ENCODE measurements around the gene IGFBP4. TPM values are rescaled to one million over a fixed set of nuclear protein-coding genes. Genes with fewer than 3 reads are reported as not detected.

IGFBP4 gene
- total and polyA plus RNA-seq, 2 of the 4 experiments (the other 2 are of a cell fraction), result 308 to 1,187 TPM

- CTCF ChIA-PET, result no interaction called here
- no peaks in the 10 kb centered on the region for H3K79me1 ChIP-seq (ENCODE audit: low read depth in 1 of 2, low read length in 2 of 2)
- no peaks in the 10 kb centered on the region for H3K27me3 ChIP-seq (ENCODE audit: control insufficient read depth, insufficient read depth, low read length)
- no peak overlapping the region for H3K18ac ChIP-seq (ENCODE audit: low read depth, low read length)
- peaks cover 2% of the 10 kb centered on the region; the same call in 1 of the 2 replicates for H4K20me1 ChIP-seq (ENCODE audit: insufficient read depth, low read length)
- no peak overlapping the region for H3K4me3 ChIP-seq (ENCODE audit: insufficient read depth, low read depth, low read length)
- peak overlapping the region; percentile 31 for H2AK5ac ChIP-seq (ENCODE audit: low read depth, low read length)
- peak overlapping the region; percentile 5 for H2AK9ac ChIP-seq (replicated peaks; ENCODE audit: low read depth, low read length, poor library complexity)
- no peak overlapping the region for H3K14ac ChIP-seq (replicated peaks; ENCODE audit: low read depth, low read length)
- in situ Hi-C loops (cut with MboI; ENCODE audit: low sequenced_read_pairs), result no loop called here
- no peaks in the 10 kb centered on the region for H3K9me3 ChIP-seq (ENCODE audit: control insufficient read depth, insufficient read depth, low read length)
- H3K4me1 ChIP-seq (ENCODE audit: control insufficient read depth, insufficient read depth, low read length), result peaks cover 5% of the 10 kb centered on the region
- no peak overlapping the region for H3K56ac ChIP-seq (ENCODE audit: extremely low read depth, insufficient read depth, low read length)
- H2BK20ac ChIP-seq (ENCODE audit: low read depth, low read length), result no peak overlapping the region
- H3K27ac ChIP-seq (ENCODE audit: insufficient read depth, low read length), result no peak overlapping the region
- no peak overlapping the region for H4K5ac ChIP-seq (ENCODE audit: low read depth, low read length)
- no peak overlapping the region; the same call in 1 of the 2 replicates for H3K4ac ChIP-seq (ENCODE audit: low read depth, low read length)
- dilution Hi-C loops (cut with HindIII; ENCODE audit: low sequenced_read_pairs, unreplicated experiment), result no loop called here
- DNase-seq, result no peak
- no peak overlapping the region for H2BK5ac ChIP-seq (ENCODE audit: low read depth, low read length, poor library complexity, severe bottlenecking)
- H2BK15ac ChIP-seq (ENCODE audit: low read depth, low read length), result no peak overlapping the region
- H3K9ac ChIP-seq (ENCODE audit: low read depth, low read length), result no peak overlapping the region
- no peak overlapping the region for H2AFZ ChIP-seq (replicated peaks; ENCODE audit: low read length, poor library complexity)
- TF ChIP-seq RFX5 (IDR thresholded peaks at IDR 0.05; ENCODE audit: low read depth, low read length) (no peak), FOS (IDR thresholded peaks at IDR 0.05; ENCODE audit: low read depth, low read length) (no peak), ELK1 (IDR thresholded peaks at IDR 0.05; ENCODE audit: borderline replicate concordance, low read depth, low read length) (no peak), MAZ (IDR thresholded peaks at IDR 0.05; ENCODE audit: borderline replicate concordance, low read depth, low read length) (no peak), SMC3 (IDR thresholded peaks at IDR 0.05; ENCODE audit: low read depth, low read length) (no peak), RCOR1 (IDR thresholded peaks at IDR 0.05; ENCODE audit: insufficient replicate concordance, low read length) (no peak), POLR2A (IDR thresholded peaks at IDR 0.05; ENCODE audit: low read depth, low read length) (peak; percentile 19; the same call in 1 of the 2 replicates)
- no peak overlapping the region for H2BK120ac ChIP-seq (ENCODE audit: low read depth, low read length)
- intact Hi-C loops (cut with micrococcal nuclease), result no loop called here
- no peak overlapping the region for H3K4me2 ChIP-seq (ENCODE audit: low read depth, low read length)
- no peaks in the 10 kb centered on the region for H3K36me3 ChIP-seq (ENCODE audit: control insufficient read depth, insufficient read depth, low read length)
- 100% methylated on average over 1 of the region's 11 CpGs; no CpG with 5 or more reads in 1 of the 2 experiments for WGBS, 2 experiments (ENCODE audit: extremely low coverage in 2 of 2, insufficient read length in 1 of 2)
- peak overlapping the region; percentile 18; the same call in 1 of the 2 replicates for H4K91ac ChIP-seq (ENCODE audit: insufficient read depth, low read depth, low read length)
- no peak for ATAC-seq (ENCODE audit: low read depth)
- no peak overlapping the region for H3K23ac ChIP-seq (ENCODE audit: low read depth, low read length)
- H4K8ac ChIP-seq (ENCODE audit: low read depth in 2 of 2, low read length in 2 of 2), result no peak overlapping the region
- POLR2A ChIA-PET (ENCODE audit: unreplicated experiment), result interaction anchor here (0.8 kb wide), 1 partner anchor 67 kb away, joined by 5 read pairs; no protein-coding TSS in a partner anchor
- H3K9me1 ChIP-seq (ENCODE audit: insufficient read depth, low read length), result peaks cover 15% of the 10 kb centered on the region; the same call in 1 of the 2 replicates
- BruUV-seq (replicated peaks), result no TSS peak
Observed at GRCh38 chr17:40466298-40466971, 23.2 kb downstream of the IGFBP4 start.
